RPMI8226 (cell line): Measurements from ENCODE around the gene MUC12.
A peak's percentile ranks its signal among the peaks of the same experiment; 100 is the strongest.
"Not testable (repeated sequence)": the region's sequence is repeated elsewhere in the genome, so short reads cannot be mapped to it uniquely, and the experiment has no call there.

ENCODE experiments used
- DNase-seq: peaks from one replicate; pipeline ENCODE4 v3.0.0-alpha.2; 2015

Gene MUC12

GRCh38 chr7:100963386-100963785 is 6.0 kb upstream of the MUC12 start:
- no peak for DNase-seq

GRCh38 chr7:100963874-100964273 is 5.5 kb upstream of the MUC12 start:
- DNase-seq: no peak

- no peak for DNase-seq
These were observed 4.7 kb upstream of the MUC12 start for GRCh38 chr7:100964630-100965029.

GRCh38 chr7:100965045-100965722 is 4.2 kb upstream of the MUC12 start:
- DNase-seq: no peak

- DNase-seq: peak; percentile 83
These were observed 3.4 kb upstream of the MUC12 start for GRCh38 chr7:100965723-100966541.

GRCh38 chr7:100966542-100967291 is 2.6 kb upstream of the MUC12 start:
- DNase-seq: no peak

- DNase-seq: peak; percentile 39
These were observed 2.0 kb upstream of the MUC12 start for GRCh38 chr7:100967292-100967863.

- no peak for DNase-seq
These were observed 1.3 kb upstream of the MUC12 start for GRCh38 chr7:100968031-100968430.

GRCh38 chr7:100968650-100969049 is 715 bp upstream of the MUC12 start:
- DNase-seq: no peak

- DNase-seq: no peak
These were observed 2.0 kb downstream of the MUC12 start for GRCh38 chr7:100971111-100972001.

GRCh38 chr7:100972002-100972347 is 2.6 kb downstream of the MUC12 start:
- DNase-seq: no peak

- no peak for DNase-seq
These were observed 4.7 kb downstream of the MUC12 start for GRCh38 chr7:100974021-100974420.

- no peak for DNase-seq
These were observed 6.0 kb downstream of the MUC12 start for GRCh38 chr7:100975371-100975821.

- DNase-seq: no peak
These were observed 8.9 kb downstream of the MUC12 start for GRCh38 chr7:100978300-100978699.

- no peak for DNase-seq
These were observed 14.3 kb downstream of the MUC12 start for GRCh38 chr7:100983451-100984187.

GRCh38 chr7:100984241-100984918 is 15.0 kb downstream of the MUC12 start:
- not testable (repeated sequence) for DNase-seq

- not testable (repeated sequence) for DNase-seq
These were observed 15.8 kb downstream of the MUC12 start for GRCh38 chr7:100985033-100985797.

- no peak for DNase-seq
These were observed 22.3 kb downstream of the MUC12 start for GRCh38 chr7:100991631-100992030.

GRCh38 chr7:100992280-100992679 is 22.9 kb downstream of the MUC12 start:
- not testable (repeated sequence) for DNase-seq

GRCh38 chr7:100994671-100995070 is 25.3 kb downstream of the MUC12 start:
- not testable (repeated sequence) for DNase-seq
